Measurements from ENCODE around the gene USPL1. TPM values are rescaled to one million over a fixed set of nuclear protein-coding genes. Genes with fewer than 3 reads are reported as not detected.

The USPL1 gene
- polyA plus RNA-seq (2013): 23.1 TPM

GRCh38 chr13:30617315-30618185, at the start of gene USPL1:
Gene USPL1 (plus strand): TSS chr13:30617920. CDS start chr13:30621141, 3,221 bp downstream.
- H3K27me3 ChIP-seq (replicated peaks in 2 of 5; ENCODE audit: control insufficient read depth in 4 of 5, insufficient read depth in 5 of 5, low read length in 4 of 5): no peaks in the 10 kb centered on the region
- peak within 1 kb of the TSS; percentile 77 to 100 (median 97) for H3K4me3 ChIP-seq (ENCODE audit: control insufficient read depth in 1 of 7, extremely low read depth in 1 of 7, insufficient read depth in 4 of 7, low read depth in 2 of 7, low read length in 6 of 7)
- WGBS (ENCODE audit: insufficient coverage): under 1% methylated on average over 72 of the region's 78 CpGs
- CTCF ChIA-PET: interaction anchor here (0.7 to 2.0 kb wide), 8 partner anchors 9 to 527 kb away, joined by 3 to 8 read pairs (median 3); no protein-coding TSS in a partner anchor
- peaks cover 0 to 9% (median 4%) of the 10 kb centered on the region in 4 experiments for H3K36me3 ChIP-seq (ENCODE audit: control insufficient read depth in 4 of 4, insufficient read depth in 4 of 4, low read length in 3 of 4)
- H3K27ac ChIP-seq (ENCODE audit: insufficient read depth in 1 of 2, low read depth in 1 of 2, low read length in 2 of 2, poor library complexity in 1 of 2, severe bottlenecking in 2 of 2): peak within 1 kb of the TSS; percentile 96 to 98
- POLR2A ChIA-PET: interaction anchor here (0.7 to 1.9 kb wide), 8 partner anchors 10 to 246 kb away, joined by 3 to 5 read pairs (median 4); partner anchors contain the start of gene UBE2L5
- peak; percentile 100 for DNase-seq
- no peaks in the 10 kb centered on the region for H3K9me3 ChIP-seq (ENCODE audit: control extremely low read depth in 1 of 5, control insufficient read depth in 4 of 5, insufficient read depth in 2 of 5, low read depth in 1 of 5, low read length in 4 of 5)
- H3K4me1 ChIP-seq (ENCODE audit: control extremely low read depth in 1 of 4, control insufficient read depth in 4 of 4, insufficient read depth in 4 of 4, low read length in 3 of 4): peaks cover 16 to 46% (median 27%) of the 10 kb centered on the region in 4 experiments

DNA sequence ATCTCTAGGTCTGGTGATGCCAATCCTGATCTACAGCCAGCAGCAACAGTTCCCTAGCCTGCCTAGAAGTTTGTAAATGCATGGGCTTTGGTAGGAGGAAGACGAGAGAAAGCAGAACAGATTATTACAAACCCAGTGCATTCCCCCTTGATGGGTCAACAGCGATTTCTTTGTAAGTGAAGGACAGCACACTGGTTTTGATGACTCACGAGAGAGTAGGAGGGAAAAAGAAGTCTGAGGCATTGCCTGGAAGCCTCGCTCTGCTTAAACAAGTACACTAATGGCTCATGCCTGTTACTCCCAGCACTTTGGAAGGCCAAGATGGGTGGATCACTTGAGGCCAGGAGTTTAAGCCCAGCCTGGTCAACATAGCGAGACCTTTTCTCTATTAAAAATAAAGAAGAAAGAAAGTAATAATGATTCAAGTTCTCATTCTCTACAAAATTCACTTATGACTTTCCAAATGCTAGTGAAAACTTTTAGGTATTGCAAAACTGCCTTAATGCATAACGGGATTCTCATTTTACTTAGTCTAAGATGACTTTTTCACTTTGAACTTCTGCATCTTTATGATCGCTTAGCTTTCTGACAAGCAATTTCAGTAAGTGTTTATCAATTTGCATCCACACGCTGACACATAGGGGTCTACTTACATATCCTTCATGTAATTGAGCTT, 47.7 kb upstream of the USPL1 start:
- H3K4me1 ChIP-seq (ENCODE audit: control extremely low read depth in 1 of 4, control insufficient read depth in 4 of 4, insufficient read depth in 4 of 4, low read length in 3 of 4): peaks cover 5 to 19% (median 11%) of the 10 kb centered on the region in 4 experiments
- H3K9me3 ChIP-seq (ENCODE audit: control extremely low read depth in 1 of 5, control insufficient read depth in 4 of 5, insufficient read depth in 2 of 5, low read depth in 1 of 5, low read length in 4 of 5): no peaks in the 10 kb centered on the region
- no peak overlapping the region for H3K27ac ChIP-seq (ENCODE audit: insufficient read depth in 1 of 2, low read depth in 1 of 2, low read length in 2 of 2, poor library complexity in 1 of 2, severe bottlenecking in 2 of 2)
- POLR2A ChIA-PET: interaction anchor here (0.7 kb wide), 1 partner anchor 14 kb away, joined by 3 read pairs; no protein-coding TSS in a partner anchor
- no peaks in the 10 kb centered on the region for H3K36me3 ChIP-seq (ENCODE audit: control insufficient read depth in 4 of 4, insufficient read depth in 4 of 4, low read length in 3 of 4)
- CTCF ChIA-PET: interaction anchor here (2.4 kb wide), 1 partner anchor 11 kb away, joined by 11 read pairs; no protein-coding TSS in a partner anchor
- peak in 1 of 3 donors; percentile 17 for DNase-seq
- no peaks in the 10 kb centered on the region for H3K27me3 ChIP-seq (replicated peaks in 2 of 5; ENCODE audit: control insufficient read depth in 4 of 5, insufficient read depth in 5 of 5, low read length in 4 of 5)
- H3K4me3 ChIP-seq (ENCODE audit: control insufficient read depth in 1 of 7, extremely low read depth in 1 of 7, insufficient read depth in 4 of 7, low read depth in 2 of 7, low read length in 6 of 7): no peak overlapping the region
- WGBS (ENCODE audit: insufficient coverage): 98% methylated on average over 7 of the region's 8 CpGs

- Histone ChIP-seq H3K27me3 (replicated peaks in 2 of 5; ENCODE audit: control insufficient read depth in 4 of 5, insufficient read depth in 5 of 5, low read length in 4 of 5) (no peaks in the 10 kb centered on the region), H3K4me1 (ENCODE audit: control extremely low read depth in 1 of 4, control insufficient read depth in 4 of 4, insufficient read depth in 4 of 4, low read length in 3 of 4) (peaks cover 5 to 19% (median 11%) of the 10 kb centered on the region in 4 experiments), H3K27ac (ENCODE audit: insufficient read depth in 1 of 2, low read depth in 1 of 2, low read length in 2 of 2, poor library complexity in 1 of 2, severe bottlenecking in 2 of 2) (no peak overlapping the region), H3K9me3 (ENCODE audit: control extremely low read depth in 1 of 5, control insufficient read depth in 4 of 5, insufficient read depth in 2 of 5, low read depth in 1 of 5, low read length in 4 of 5) (no peaks in the 10 kb centered on the region), H3K36me3 (ENCODE audit: control insufficient read depth in 4 of 4, insufficient read depth in 4 of 4, low read length in 3 of 4) (no peaks in the 10 kb centered on the region), H3K4me3 (ENCODE audit: control insufficient read depth in 1 of 7, extremely low read depth in 1 of 7, insufficient read depth in 4 of 7, low read depth in 2 of 7, low read length in 6 of 7) (no peak overlapping the region)
- DNase-seq: peak in 1 of 3 donors; percentile 7
- CTCF ChIA-PET: interaction anchor here (1.1 to 2.4 kb wide), 2 partner anchors 11 to 459 kb away, joined by 3 to 11 read pairs; no protein-coding TSS in a partner anchor
- POLR2A ChIA-PET: interaction anchor here (0.7 kb wide), 1 partner anchor 14 kb away, joined by 3 read pairs; no protein-coding TSS in a partner anchor
Measured at GRCh38 chr13:30570691-30571090, 47.0 kb upstream of the USPL1 start.

DNA sequence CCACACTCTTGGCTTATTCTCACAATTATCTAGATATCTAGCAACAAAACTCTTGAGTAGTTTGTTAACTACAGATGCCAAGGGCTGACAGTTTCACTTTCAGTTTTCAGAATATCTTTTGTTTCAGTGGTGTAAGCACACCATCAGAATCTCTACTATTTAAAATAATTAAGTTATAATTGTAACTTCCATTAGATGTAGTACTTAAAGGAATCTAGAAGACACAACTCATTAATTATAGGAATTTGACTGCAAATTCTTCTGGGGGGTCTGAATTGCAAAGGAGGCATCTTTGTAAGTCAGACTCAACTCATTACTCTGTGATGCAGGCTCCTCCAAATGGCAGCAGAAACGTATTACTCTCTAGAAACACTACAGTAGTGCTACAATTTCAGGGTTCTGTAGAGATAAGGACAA, 44.9 kb upstream of the USPL1 start:
- Histone ChIP-seq H3K27ac (ENCODE audit: insufficient read depth in 1 of 2, low read depth in 1 of 2, low read length in 2 of 2, poor library complexity in 1 of 2, severe bottlenecking in 2 of 2) (peak overlapping the region; percentile 71 to 84), H3K27me3 (replicated peaks in 2 of 5; ENCODE audit: control insufficient read depth in 4 of 5, insufficient read depth in 5 of 5, low read length in 4 of 5) (no peaks in the 10 kb centered on the region), H3K4me3 (ENCODE audit: control insufficient read depth in 1 of 7, extremely low read depth in 1 of 7, insufficient read depth in 4 of 7, low read depth in 2 of 7, low read length in 6 of 7) (peak overlapping the region in 6 of 7 experiments; percentile 15 to 73 (median 58)), H3K4me1 (ENCODE audit: control extremely low read depth in 1 of 4, control insufficient read depth in 4 of 4, insufficient read depth in 4 of 4, low read length in 3 of 4) (peaks cover 8 to 36% (median 16%) of the 10 kb centered on the region in 4 experiments), H3K36me3 (ENCODE audit: control insufficient read depth in 4 of 4, insufficient read depth in 4 of 4, low read length in 3 of 4) (no peaks in the 10 kb centered on the region), H3K9me3 (ENCODE audit: control extremely low read depth in 1 of 5, control insufficient read depth in 4 of 5, insufficient read depth in 2 of 5, low read depth in 1 of 5, low read length in 4 of 5) (no peaks in the 10 kb centered on the region)
- ChIA-PET CTCF (interaction anchor here (0.9 to 1.2 kb wide), 5 partner anchors 11 to 446 kb away, joined by 3 to 4 read pairs (median 3); no protein-coding TSS in a partner anchor), POLR2A (no interaction called here)
- peak; percentile 60 to 80 (median 72) for DNase-seq
- WGBS (ENCODE audit: insufficient coverage): 0% methylated on average over 1 of the region's 1 CpG

DNA sequence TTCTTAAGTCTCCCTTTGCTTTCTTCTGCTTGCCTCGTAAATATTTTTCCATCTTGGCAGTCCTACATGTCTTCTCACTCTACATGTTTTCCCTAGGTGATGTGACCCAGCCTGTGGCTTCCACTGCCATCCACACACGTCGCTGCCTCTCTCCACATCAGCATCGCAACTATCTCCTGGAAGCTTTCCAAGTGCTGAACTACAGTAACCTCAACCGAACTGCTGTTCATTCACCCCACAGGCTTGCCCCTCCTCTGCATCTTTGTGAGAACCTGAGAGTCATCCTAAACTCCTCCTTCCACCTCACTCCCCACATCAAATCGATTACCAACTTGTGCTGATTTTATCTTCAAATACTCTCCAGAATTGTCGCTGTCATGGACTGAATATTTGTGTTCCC, 41.2 kb upstream of the USPL1 start:
- H3K4me1 ChIP-seq (ENCODE audit: control extremely low read depth in 1 of 4, control insufficient read depth in 4 of 4, insufficient read depth in 4 of 4, low read length in 3 of 4): peaks cover 8 to 31% (median 13%) of the 10 kb centered on the region in 4 experiments
- H3K9me3 ChIP-seq (ENCODE audit: control extremely low read depth in 1 of 5, control insufficient read depth in 4 of 5, insufficient read depth in 2 of 5, low read depth in 1 of 5, low read length in 4 of 5): no peaks in the 10 kb centered on the region
- 19% methylated on average over 6 of the region's 7 CpGs for WGBS (ENCODE audit: insufficient coverage)
- H3K4me3 ChIP-seq (ENCODE audit: control insufficient read depth in 1 of 7, extremely low read depth in 1 of 7, insufficient read depth in 4 of 7, low read depth in 2 of 7, low read length in 6 of 7): no peak overlapping the region
- H3K36me3 ChIP-seq (ENCODE audit: control insufficient read depth in 4 of 4, insufficient read depth in 4 of 4, low read length in 3 of 4): no peaks in the 10 kb centered on the region
- no peaks in the 10 kb centered on the region for H3K27me3 ChIP-seq (replicated peaks in 2 of 5; ENCODE audit: control insufficient read depth in 4 of 5, insufficient read depth in 5 of 5, low read length in 4 of 5)
- DNase-seq: peak; percentile 69 to 86 (median 84)
- no peak overlapping the region for H3K27ac ChIP-seq (ENCODE audit: insufficient read depth in 1 of 2, low read depth in 1 of 2, low read length in 2 of 2, poor library complexity in 1 of 2, severe bottlenecking in 2 of 2)
- CTCF ChIA-PET: interaction anchor here (1.2 to 1.5 kb wide), 2 partner anchors 9 to 446 kb away, joined by 3 read pairs; no protein-coding TSS in a partner anchor
- POLR2A ChIA-PET: interaction anchor here (0.6 kb wide), 1 partner anchor 9 kb away, joined by 4 read pairs; no protein-coding TSS in a partner anchor

GRCh38 chr13:30577401-30577852, 40.3 kb upstream of the USPL1 start:
- 54% methylated on average over 5 of the region's 6 CpGs for WGBS (ENCODE audit: insufficient coverage)
- no peaks in the 10 kb centered on the region for H3K9me3 ChIP-seq (ENCODE audit: control extremely low read depth in 1 of 5, control insufficient read depth in 4 of 5, insufficient read depth in 2 of 5, low read depth in 1 of 5, low read length in 4 of 5)
- DNase-seq: peak in 2 of 3 donors; percentile 63 to 64
- no peak overlapping the region for H3K27ac ChIP-seq (ENCODE audit: insufficient read depth in 1 of 2, low read depth in 1 of 2, low read length in 2 of 2, poor library complexity in 1 of 2, severe bottlenecking in 2 of 2)
- H3K4me3 ChIP-seq (ENCODE audit: control insufficient read depth in 1 of 7, extremely low read depth in 1 of 7, insufficient read depth in 4 of 7, low read depth in 2 of 7, low read length in 6 of 7): no peak overlapping the region
- no peaks in the 10 kb centered on the region for H3K36me3 ChIP-seq (ENCODE audit: control insufficient read depth in 4 of 4, insufficient read depth in 4 of 4, low read length in 3 of 4)
- POLR2A ChIA-PET: no interaction called here
- peaks cover 4 to 24% (median 8%) of the 10 kb centered on the region in 4 experiments for H3K4me1 ChIP-seq (ENCODE audit: control extremely low read depth in 1 of 4, control insufficient read depth in 4 of 4, insufficient read depth in 4 of 4, low read length in 3 of 4)
- H3K27me3 ChIP-seq (replicated peaks in 2 of 5; ENCODE audit: control insufficient read depth in 4 of 5, insufficient read depth in 5 of 5, low read length in 4 of 5): no peaks in the 10 kb centered on the region
- CTCF ChIA-PET: interaction anchor here (0.6 to 1.5 kb wide), 3 partner anchors 8 to 447 kb away, joined by 3 to 4 read pairs (median 3); no protein-coding TSS in a partner anchor
